NCI-H146 treated with DMSO at 0.1 percent for 48 hours (cell line): ENCODE measurements around the gene ATP6V0D1.
A peak's percentile ranks its signal among the peaks of the same experiment; 100 is the strongest.

Source experiments
- DNase-seq: peaks from one replicate; lab custom pipeline; 2025; ENCODE audit not compliant: unreplicated experiment; lab: John Stamatoyannopoulos, UW

ATP6V0D1 gene

GRCh38 chr16:67409631-67410030, 71.3 kb downstream of the ATP6V0D1 start:
- DNase-seq: no peak

DNA sequence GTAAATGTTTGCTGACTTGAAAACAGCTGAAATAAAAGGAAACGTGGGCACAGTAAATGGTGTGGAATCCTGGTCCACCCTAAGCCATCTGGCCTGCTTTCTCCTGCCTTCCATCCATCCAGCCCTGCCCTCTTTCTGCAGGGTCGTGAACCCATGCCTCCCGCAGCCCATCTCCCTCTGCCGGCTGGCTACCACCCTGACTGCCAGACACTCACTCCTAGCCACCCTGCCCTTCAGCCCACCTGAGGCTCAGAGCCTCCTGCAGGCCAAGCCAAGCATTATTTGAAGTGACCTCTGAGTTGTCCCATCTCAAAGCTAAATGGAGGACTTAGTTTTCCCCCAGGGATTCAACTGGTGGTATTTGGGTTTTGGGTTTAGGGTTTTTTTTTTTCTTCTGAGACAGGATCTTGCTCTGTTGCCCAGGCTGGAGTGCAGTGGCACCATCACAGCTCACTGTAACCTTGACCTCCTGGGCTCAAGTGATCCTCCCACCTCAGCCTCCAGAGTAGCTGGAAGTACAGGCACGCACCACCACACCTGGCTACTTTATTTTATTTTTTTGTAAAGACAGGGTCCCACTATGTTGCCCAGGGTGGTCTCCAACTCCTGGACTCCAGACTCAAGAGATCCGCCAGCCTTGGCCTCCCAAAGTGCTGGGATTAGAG, 73.0 kb downstream of the ATP6V0D1 start:
- no peak for DNase-seq

GRCh38 chr16:67407176-67407787, 73.7 kb downstream of the ATP6V0D1 start:
- DNase-seq: no peak

- DNase-seq: no peak
These were observed 74.6 kb downstream of the ATP6V0D1 start for GRCh38 chr16:67406111-67406971.

- no peak for DNase-seq
These were observed 75.6 kb downstream of the ATP6V0D1 start for GRCh38 chr16:67405336-67405735.

- no peak for DNase-seq
These were observed 76.2 kb downstream of the ATP6V0D1 start for GRCh38 chr16:67404740-67405226.

DNA sequence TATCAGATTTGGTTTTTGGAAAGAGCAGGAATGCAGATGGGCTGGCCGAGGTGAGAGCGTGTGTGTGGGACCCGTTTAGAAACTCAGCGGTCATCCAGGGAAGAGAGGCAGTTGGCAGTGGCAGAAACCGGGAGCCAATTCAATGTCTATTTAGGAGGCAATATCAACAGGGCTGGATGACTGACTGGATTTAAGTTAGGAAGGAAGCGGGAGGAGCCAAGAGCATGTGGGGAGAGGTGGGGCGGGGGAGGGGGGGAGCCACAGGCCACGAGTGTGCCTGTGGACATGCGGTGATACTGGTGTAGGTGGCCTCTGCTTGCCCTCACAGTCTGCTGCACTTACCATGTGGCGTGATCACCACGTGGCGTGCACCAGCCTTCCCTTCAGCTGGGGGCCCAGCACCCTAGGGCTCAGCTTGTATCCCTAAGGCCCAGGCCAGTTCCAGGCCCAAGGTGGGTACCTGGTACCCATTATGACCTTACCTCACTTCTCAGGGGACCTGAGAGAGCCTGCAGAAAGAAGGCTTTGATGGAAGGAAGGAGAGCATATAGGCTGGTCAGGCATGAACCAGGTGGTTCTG, 76.9 kb downstream of the ATP6V0D1 start:
- no peak for DNase-seq

DNA sequence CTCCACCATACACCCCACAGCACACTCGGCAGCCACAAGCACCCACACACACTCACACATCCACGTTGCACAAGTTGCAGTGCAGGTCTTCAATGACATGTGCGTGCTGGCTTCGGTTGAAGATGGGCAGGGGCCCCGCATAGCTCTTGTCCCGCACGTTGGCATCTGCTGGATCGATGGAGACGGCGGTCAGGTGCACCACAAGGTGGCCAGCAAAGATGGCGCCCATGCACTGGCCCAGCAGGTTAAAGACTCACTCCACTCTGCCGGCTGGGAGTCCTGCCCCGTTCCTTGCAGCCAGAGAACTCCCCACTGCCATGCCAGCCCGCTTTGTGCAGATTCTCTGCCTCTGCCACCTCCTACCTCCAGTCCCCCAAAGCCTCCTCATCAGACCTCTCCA, 80.1 kb downstream of the ATP6V0D1 start:
- DNase-seq: no peak

DNA sequence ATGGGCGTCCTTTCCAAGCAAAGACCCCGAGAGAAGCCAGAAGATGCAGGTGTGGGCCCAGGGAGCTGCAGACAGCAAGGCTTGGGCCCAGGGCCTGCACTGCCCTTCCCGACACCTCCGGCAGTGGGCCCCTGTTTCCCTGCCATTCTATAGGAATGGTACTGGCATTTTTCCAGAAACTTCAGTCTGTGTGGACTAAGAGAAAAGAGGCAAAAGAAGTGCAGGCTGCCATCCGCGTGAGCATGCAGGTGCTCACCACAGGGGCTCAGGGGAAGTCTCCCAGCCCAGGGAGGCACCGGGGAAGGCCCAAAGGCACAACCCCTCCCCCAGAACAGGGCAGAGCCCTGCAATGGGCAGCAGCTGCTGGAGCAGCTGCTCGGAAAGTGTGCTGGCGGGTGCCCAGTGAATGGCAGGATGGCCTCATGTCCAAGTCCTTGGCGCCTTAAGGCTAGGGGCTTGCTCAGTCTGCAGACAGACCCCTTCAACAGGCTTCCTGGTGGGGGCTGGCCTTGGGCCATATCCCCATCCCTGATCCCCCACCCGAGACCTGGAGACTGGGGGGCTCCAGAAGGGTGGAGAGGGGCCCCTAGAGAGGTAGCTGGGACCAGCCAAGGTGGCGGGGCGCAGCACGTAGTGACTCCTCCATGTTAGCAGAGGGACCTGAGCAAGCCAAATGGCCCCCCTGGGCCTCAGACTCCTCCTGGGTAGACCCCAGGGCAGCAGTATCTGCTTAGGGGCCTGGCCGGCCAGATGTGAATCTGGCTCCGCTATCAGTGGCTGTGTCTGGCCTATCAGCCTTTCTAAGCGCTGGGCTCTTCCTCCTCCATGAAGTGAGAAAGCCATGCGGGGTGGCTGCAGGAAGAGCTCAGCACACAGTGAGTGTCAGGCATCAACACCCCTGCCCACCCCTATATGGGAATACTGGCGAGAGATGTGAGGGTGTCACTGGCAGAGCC, 80.9 kb downstream of the ATP6V0D1 start:
- DNase-seq: peak; percentile 38

GRCh38 chr16:67399218-67399733, 81.7 kb downstream of the ATP6V0D1 start:
- no peak for DNase-seq

GRCh38 chr16:67398546-67399217, 82.3 kb downstream of the ATP6V0D1 start:
- DNase-seq: no peak

DNA sequence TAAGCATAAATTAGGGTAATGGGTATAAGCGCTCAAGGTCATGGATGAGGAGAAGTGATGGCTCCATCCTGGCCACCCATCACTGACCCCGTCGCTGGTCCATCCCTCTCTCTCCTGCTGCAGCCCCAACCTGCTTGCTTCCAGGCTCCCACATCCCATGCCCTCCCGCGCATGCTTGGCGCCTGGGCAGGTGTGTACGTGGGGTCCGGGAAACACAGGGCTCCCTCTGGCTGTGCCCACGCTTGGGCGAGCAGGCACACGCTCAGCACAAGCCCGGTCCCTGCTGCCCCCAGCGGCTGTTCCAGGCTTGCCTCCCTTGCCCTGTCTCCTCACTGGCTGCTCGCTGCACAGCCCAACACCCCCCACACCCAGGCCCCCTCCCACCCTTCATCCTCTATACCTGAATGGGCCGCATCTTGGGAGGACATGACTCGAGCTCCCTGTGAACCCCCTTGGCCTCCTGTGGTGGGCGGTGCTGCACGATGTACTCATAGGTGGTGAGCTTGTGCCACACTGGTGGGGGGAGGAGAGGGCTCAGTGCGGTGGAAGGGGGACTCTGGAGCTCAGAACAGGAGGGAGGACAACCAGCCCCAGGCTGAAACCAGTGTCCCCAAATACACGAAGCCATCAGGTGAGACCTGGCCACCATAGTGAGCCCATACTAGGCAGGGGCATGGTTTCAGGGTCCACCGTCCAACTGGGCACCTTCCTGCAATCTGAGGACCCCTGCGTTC, 83.0 kb downstream of the ATP6V0D1 start:
- no peak for DNase-seq

GRCh38 chr16:67397036-67397801, 83.7 kb downstream of the ATP6V0D1 start:
- DNase-seq: no peak

- DNase-seq: peak; percentile 78
These were observed 84.6 kb downstream of the ATP6V0D1 start for GRCh38 chr16:67396159-67397035.

DNA sequence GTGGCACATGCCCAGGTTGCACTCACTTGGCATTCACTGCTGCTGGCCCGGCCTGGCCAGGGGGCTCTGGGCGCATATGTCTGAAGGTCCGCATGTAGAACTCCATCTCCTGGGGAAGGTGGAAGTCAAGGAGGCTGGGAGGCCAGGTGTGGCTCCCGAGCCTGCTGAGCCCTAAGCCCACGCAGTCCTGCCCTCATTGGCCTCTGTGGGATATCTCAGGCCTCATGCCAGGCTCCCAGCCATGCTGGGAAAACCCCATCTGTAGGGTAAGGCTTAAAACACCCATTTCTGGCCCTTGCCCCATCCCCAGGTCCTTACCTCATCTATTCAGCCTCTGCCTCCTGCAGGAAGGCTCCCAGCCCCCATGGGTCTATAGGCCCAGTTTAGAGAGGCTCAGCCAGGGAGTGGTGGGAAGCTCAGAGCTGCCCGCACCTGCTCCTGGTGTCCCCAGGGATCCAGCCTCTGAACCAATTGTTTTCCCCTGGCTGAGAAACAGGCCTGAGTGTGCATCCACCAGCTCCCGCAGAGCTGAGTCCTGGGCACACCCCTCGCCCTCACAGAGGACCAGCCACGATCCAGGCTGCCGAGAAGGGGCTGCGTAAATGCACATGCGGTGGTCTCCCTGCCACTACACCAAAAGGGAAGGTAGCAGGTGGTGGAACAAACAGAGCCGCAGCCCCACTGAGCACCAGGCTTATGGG, 85.3 kb downstream of the ATP6V0D1 start:
- DNase-seq: peak; percentile 75

DNA sequence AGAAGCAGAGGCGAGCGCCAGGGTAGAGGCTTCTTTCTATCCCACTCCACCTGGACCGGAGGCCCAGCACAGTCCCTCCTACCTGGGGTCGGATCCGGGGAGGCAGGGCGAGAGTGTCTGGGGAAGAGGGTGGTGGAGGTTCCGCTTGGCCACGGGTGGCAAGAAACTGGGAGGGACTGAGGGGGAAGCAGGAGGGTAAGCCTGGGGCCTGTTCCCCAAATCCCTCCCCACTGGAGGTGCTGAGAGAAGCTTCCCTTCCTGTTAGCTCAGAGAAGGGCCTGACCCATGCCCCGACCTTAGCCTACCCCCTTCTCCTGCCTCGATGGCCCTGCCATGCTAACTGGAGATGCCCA, 85.9 kb downstream of the ATP6V0D1 start:
- no peak for DNase-seq
